IPS-NIHi7 (cell line): Measurements from ENCODE around the gene OR1E2.
A peak's percentile ranks its signal among the peaks of the same experiment; 100 is the strongest.
"Not testable (repeated sequence)": the region's sequence is repeated elsewhere in the genome, so short reads cannot be mapped to it uniquely, and the experiment has no call there.

ENCODE experiments used
- DNase-seq: peaks from one replicate; pipeline ENCODE4 v3.0.0; 2012; ENCODE audit warnings: mixed read lengths; ENCODE audit errors: extremely low spot score

OR1E2 gene

DNA sequence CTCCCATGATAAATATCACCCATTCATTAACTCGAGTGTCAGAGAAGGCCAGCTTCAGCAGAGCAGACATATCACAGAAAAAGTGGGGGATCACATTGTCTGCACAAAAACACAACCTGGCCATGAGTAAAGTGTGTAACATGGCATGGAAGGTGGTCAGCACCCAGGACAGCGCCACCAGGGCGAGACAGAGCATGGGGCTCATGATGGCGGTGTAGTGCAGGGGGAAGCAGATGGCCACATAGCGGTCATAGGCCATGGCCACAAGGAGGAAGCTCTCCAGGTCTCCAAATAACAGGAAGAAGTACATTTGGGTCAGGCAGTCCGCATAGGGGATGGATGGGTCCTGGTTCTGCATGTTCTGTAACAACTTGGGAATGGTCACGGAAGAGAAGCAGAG, 35.8 kb downstream of the OR1E2 start:
- not testable (repeated sequence) for DNase-seq

DNA sequence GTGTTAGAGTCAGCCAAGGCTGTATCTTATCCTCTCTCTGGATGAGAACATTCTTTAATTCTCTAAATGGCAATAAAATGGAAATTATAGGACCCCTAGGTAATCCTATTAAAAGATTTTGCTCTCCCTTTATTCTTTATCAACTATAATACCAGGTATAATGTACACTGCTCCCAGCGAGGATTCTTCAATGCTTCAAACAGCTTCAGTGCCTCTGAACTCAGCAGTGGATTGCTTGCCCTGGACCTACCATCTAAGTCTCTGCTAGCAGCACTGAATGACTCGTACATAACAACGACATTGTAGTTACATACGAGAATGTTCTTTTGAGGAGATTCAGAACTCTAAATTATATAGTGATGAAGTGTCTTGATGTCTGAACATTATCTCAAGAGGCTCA, 43.9 kb downstream of the OR1E2 start:
- peak; percentile 1 for DNase-seq

DNA sequence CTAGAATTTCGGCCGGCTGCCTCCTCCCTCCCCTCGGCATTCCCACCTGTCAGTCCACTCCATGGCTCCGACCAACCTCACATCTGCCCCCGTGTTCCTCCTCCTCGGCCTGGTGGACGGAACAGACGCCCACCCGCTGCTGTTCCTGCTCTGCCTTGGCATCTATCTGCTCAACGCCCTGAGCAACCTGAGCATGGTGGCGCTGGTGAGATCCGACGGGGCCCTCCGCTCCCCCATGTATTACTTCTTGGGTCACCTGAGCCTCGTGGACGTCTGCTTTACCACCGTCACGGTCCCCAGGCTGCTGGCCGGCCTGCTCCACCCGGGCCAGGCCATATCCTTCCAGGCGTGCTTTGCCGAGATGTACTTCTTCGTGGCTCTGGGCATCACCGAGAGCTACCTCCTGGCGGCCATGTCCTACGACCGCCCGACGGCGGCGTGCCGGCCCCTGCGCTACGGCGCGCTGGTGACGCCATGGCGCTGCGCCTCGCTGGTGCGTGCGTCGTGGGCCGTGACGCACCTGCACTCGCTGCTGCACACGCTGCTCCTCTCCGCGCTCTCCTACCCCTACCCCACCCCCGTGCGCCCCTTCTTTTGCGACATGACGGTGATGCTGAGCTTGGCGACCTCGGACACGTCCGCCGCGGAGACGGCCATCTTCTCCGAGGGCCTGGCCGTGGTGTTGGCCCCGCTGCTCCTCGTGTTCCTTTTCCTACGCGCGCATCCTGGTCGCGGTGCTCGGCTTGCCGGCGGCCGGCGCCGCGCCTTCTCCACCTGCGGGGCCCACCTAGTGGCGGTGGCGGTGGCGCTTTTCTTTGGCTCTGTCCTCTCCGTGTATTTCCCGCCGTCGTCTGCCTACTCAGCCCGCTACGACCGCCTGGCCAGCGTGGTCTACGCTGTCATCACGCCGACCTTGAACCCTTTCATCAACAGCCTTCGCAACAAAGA, 47.5 kb downstream of the OR1E2 start, which contains the start of gene OR3A2:
Gene OR3A2, minus strand, starts transcription at position 440 of the 948 bp plus-strand sequence.
- DNase-seq: peak; percentile 46
